Cardiac muscle cell (in vitro differentiated cells and primary cell): ENCODE data around the gene FBXW5. TPM values are rescaled to one million over a fixed set of nuclear protein-coding genes. Genes with fewer than 3 reads are reported as not detected.

Source experiments
- DNase-seq, 2 donors: peaks; one replicate each; pipeline versions ENCODE4 v3.0.0 to v3.0.0-alpha.2; 2010 to 2017; ENCODE audit warnings: low read depth in 1 of 2, low spot score in 1 of 2
- H3K27ac ChIP-seq: fragments of 200-600 bp; sonication (generic); 2 replicates; pipeline ENCODE4 v1.5.1; 2016
- H3K27me3 ChIP-seq: fragments of 200-600 bp; sonication (generic); 2 replicates; pipeline ENCODE4 v1.6.0; 2016; ENCODE audit warnings: control low read depth
- H3K36me3 ChIP-seq: fragments of 200-600 bp; sonication (generic); 2 replicates; pipeline ENCODE4 v1.5.1; 2016; ENCODE audit warnings: control low read depth
- H3K4me1 ChIP-seq: fragments of 200-600 bp; sonication (generic); 2 replicates; pipeline ENCODE4 v1.8.1; 2017; ENCODE audit warnings: low read depth, mild to moderate bottlenecking, mixed run types
- H3K4me3 ChIP-seq: fragments of 200-600 bp; sonication (generic); 2 replicates; pipeline ENCODE4 v1.5.1; 2016; ENCODE audit warnings: mild to moderate bottlenecking
- H3K9me3 ChIP-seq: fragments of 200-600 bp; sonication (generic); 2 replicates; pipeline ENCODE4 v1.5.1; 2017; ENCODE audit warnings: low read depth, mild to moderate bottlenecking, control low read depth
- polyA plus RNA-seq: library from polyadenylated mRNA; unstranded; fragments of >200 nt; fragmentation: Nextera tagmentation; extraction: Ambion mirVana; gene quantifications from 2 replicates; pipeline ENCODE4 v1.2.1, GENCODE V29; 2016
- total RNA-seq: library from RNA; depleted of rRNA; stranded (reverse); fragments of >200 nt; gene quantifications from 2 replicates; pipeline ENCODE4 v1.2.3, GENCODE V29; 2016
- TF ChIP-seq, protein P1 (sequence below): IDR thresholded peaks from 2 replicates; pipeline ENCODE4 v1.5.1; 2012; ENCODE audit warnings: low read depth, mild to moderate bottlenecking, low read length

FBXW5 gene
- 188 and 194 TPM in 2 replicates for total RNA-seq
- 117 and 119 TPM in 2 replicates for polyA plus RNA-seq

GRCh38 chr9:136944519-136945332 is at the start of gene FBXW5, which contains the start of gene C8G:
Gene FBXW5 (minus strand): TSS chr9:136944738. CDS start chr9:136944083, 655 bp downstream.
Gene C8G (plus strand): TSS chr9:136945243. CDS start chr9:136945321, 78 bp downstream.
- Histone ChIP-seq H3K4me3 (peak within 1 kb of the TSS; percentile 77), H3K27ac (peak within 1 kb of the TSS; percentile 85), H3K27me3 (no peaks in the 10 kb centered on the region), H3K9me3 (no peaks in the 10 kb centered on the region), H3K36me3 (peaks cover 26% of the 10 kb centered on the region), H3K4me1 (peaks cover 7% of the 10 kb centered on the region)
- TF ChIP-seq, protein P1, sequence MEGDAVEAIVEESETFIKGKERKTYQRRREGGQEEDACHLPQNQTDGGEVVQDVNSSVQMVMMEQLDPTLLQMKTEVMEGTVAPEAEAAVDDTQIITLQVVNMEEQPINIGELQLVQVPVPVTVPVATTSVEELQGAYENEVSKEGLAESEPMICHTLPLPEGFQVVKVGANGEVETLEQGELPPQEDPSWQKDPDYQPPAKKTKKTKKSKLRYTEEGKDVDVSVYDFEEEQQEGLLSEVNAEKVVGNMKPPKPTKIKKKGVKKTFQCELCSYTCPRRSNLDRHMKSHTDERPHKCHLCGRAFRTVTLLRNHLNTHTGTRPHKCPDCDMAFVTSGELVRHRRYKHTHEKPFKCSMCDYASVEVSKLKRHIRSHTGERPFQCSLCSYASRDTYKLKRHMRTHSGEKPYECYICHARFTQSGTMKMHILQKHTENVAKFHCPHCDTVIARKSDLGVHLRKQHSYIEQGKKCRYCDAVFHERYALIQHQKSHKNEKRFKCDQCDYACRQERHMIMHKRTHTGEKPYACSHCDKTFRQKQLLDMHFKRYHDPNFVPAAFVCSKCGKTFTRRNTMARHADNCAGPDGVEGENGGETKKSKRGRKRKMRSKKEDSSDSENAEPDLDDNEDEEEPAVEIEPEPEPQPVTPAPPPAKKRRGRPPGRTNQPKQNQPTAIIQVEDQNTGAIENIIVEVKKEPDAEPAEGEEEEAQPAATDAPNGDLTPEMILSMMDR, result peak; percentile 90
- DNase-seq, result peak; percentile 96 to 97

DNA sequence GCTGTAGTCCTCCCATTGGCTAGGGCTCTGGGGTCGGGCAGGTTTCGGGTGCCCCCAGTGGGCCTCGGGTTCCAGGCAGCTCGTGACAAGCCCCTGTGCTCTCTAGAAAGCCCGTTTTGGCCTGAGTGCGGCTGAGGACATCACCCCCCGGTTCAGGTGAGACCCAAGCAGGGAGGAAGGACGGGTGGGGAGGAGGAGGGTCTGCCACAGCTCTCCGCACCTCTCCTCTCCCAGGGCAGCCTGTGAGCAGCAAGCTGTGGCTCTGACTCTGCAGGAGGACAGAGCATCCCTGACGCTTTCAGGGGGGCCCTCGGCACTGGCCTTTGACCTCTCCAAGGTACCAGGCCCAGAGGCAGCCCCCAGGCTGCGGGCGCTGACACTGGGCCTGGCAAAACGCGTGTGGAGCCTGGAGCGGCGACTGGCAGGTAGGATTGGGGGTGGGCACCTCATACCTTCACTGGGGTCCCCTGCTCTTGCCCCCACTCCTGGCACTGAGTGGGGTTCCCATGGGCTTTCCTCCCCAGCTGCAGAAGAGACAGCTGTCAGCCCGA is 48.4 kb upstream of the FBXW5 start:
- no peak for DNase-seq
- Histone ChIP-seq H3K36me3 (no peaks in the 10 kb centered on the region), H3K4me3 (peak overlapping the region; percentile 58), H3K27ac (no peak overlapping the region), H3K9me3 (no peaks in the 10 kb centered on the region), H3K4me1 (peaks cover 5% of the 10 kb centered on the region), H3K27me3 (peaks cover 41% of the 10 kb centered on the region)
- TF ChIP-seq, protein P1, result no peak

GRCh38 chr9:136991993-136992818 is 47.7 kb upstream of the FBXW5 start, which contains the start of gene PAXX:
Gene PAXX (plus strand): TSS chr9:136992422. CDS start chr9:136992444, 22 bp downstream.
- Histone ChIP-seq H3K27me3 (peaks cover 37% of the 10 kb centered on the region), H3K9me3 (no peaks in the 10 kb centered on the region), H3K4me3 (peak within 1 kb of the TSS; percentile 58), H3K36me3 (no peaks in the 10 kb centered on the region), H3K27ac (no peak within 1 kb of the TSS), H3K4me1 (peaks cover 5% of the 10 kb centered on the region)
- TF ChIP-seq, protein P1, result no peak
- peak; percentile 92 to 96 for DNase-seq

- no peak overlapping the region for H3K4me3 ChIP-seq
- H3K27me3 ChIP-seq, result peaks cover 35% of the 10 kb centered on the region
- H3K27ac ChIP-seq, result no peak overlapping the region
- H3K4me1 ChIP-seq, result peaks cover 9% of the 10 kb centered on the region
- H3K9me3 ChIP-seq, result no peaks in the 10 kb centered on the region
- DNase-seq, result no peak
- TF ChIP-seq, protein P1, result no peak
- H3K36me3 ChIP-seq, result no peaks in the 10 kb centered on the region
Observed at GRCh38 chr9:136990242-136990911, 45.8 kb upstream of the FBXW5 start.

DNA sequence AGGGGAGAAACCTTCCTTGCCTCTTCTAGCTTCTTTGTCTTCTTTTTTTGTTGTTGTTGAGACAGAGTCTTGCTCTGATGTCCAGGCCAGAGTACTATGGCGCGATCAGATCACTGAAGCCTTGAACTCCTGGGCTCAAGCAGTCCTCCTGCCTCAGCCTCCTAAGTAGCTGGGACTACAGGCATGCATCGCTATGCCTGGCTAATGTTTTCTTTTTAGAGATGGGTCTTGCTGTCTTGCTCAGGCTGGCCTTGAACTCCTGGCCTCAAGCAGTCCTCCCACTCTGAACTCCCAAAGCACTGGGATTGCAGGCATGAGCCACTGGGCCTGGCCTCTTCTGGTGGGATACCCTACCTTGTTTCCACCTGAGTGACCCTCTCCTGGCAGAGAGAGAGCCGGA is 44.3 kb upstream of the FBXW5 start:
- no peak overlapping the region for H3K27ac ChIP-seq
- H3K4me3 ChIP-seq, result no peak overlapping the region
- DNase-seq, result no peak
- TF ChIP-seq, protein P1, result no peak
- no peaks in the 10 kb centered on the region for H3K9me3 ChIP-seq
- H3K36me3 ChIP-seq, result no peaks in the 10 kb centered on the region
- peaks cover 16% of the 10 kb centered on the region for H3K4me1 ChIP-seq
- peaks cover 35% of the 10 kb centered on the region for H3K27me3 ChIP-seq
